GM19397 (cell line): ENCODE results near the gene MGRN1.
A peak's percentile ranks its signal among the peaks of the same experiment; 100 is the strongest.
"Not testable (repeated sequence)": the region's sequence is repeated elsewhere in the genome, so short reads cannot be mapped to it uniquely, and the experiment has no call there.

Source experiments
- ATAC-seq: cut with Tn5 transposase; IDR thresholded peaks from one replicate; pipeline ENCODE4 v1.9.1; 2021; ENCODE audit warnings: mild to moderate bottlenecking, moderate library complexity; ENCODE audit not compliant: unreplicated experiment

MGRN1 gene

DNA sequence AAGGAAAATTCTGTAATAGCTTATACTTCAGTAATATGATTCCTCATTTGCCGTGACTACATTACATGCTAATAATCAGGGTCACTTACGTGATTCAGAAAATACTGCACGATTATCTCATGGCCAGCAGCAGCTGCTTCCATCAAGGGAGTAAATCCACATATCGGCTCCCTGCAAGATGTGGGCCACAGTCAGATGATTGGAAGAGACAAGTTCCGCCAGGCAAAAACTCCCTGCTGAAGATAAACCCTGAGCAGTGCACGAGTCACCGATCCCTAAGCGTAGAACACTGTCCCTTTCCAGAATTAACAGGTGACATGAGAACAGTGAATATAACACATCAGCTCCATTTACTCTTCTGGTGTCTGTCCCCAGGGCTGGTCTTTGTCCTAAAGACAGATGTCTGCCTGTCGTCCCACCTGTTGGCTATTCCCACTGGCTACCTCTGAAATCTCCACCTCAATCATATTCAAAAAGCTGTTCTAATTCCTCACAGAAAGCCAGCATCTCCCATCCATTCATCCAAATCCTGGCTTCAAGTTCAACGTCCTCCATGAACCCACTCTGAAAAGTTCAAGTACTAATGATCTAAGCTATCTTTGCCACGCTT, 100.1 kb downstream of the MGRN1 start:
- no peak for ATAC-seq

DNA sequence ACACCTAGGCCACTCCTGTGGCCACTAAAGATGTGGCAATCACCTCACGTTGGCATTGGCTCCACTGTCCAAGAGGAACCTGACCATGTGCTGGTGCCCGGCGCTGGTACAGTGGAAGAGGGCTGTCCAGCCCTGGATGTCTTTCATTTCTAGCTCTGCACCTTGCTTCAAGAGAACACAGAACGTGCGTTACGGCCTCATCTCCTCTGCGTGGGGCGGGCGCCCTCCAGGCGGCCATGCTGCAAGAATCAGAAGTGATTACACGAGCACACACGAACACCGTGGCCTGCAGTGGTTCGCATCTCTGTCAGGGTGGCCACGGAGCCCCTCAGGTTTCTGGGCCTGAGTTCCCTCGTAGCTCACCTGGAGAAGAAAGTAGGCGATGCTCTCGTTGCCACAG, 102.0 kb downstream of the MGRN1 start:
- ATAC-seq, result no peak

- ATAC-seq, result no peak
These were observed 104.0 kb downstream of the MGRN1 start for GRCh38 chr16:4728676-4729075.

- no peak for ATAC-seq
These were observed 105.2 kb downstream of the MGRN1 start for GRCh38 chr16:4729876-4730275.

- no peak for ATAC-seq
These were observed 108.7 kb downstream of the MGRN1 start for GRCh38 chr16:4733211-4733742.

DNA sequence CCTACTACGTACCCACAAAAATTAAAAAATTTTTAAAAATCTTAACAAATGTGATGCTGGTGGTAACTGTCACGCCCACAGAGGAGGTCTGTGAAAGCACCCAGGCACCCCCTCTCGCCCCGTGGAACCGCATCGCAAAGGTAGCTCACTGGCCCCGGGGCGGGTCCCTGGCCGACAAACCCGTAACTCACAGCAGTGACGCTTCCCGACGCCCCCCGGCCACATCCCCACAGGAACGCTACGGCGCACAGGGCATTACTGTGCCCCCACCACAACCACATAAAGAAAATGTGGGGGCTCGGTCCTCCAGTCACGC, 109.1 kb downstream of the MGRN1 start:
- peak; percentile 13 for ATAC-seq

DNA sequence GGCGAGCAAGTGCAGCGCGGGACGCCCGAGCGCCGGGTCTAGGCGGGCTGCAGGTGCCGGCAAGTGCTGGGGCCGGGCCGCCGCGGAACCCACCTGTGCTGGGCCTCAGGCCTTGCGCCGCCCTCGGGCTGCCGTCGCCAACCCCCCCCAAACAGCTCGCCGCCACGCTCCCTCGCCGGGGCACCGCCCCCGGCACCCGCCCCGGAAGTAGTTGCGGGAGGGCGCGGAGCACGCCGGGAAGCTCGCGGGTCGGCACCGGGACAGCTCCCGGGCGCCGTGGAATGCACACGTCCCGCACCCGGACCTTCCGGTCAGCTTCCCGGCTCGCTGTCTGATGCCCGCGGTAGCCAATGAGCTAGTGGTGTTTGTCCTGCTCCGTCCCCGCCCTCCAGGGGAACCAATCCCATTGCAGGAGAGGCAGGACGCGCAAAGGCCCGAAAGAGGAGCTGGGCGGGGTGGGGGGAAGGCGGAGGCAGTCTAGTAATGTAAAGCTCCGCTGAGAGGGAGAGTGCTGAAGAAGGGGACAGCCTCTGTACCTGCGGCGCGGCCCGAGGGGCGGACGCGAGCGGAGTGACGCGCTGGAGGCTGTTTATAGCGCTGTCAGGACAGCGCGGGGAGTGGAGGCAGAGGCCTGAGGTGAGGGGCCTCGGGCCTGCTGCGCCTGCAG, 109.6 kb downstream of the MGRN1 start, which contains the start of the genes ANKS3 and DNAAF8:
Gene ANKS3 (minus strand): TSS at position 209 of the 667 bp plus-strand sequence. CDS start 4,122 bp downstream, outside the sequence.
Gene DNAAF8 (plus strand): TSS at position 475 of the 667 bp plus-strand sequence. CDS start 1,978 bp downstream, outside the sequence.
- peak; percentile 72 for ATAC-seq

GRCh38 chr16:4734730-4735535, 110.3 kb downstream of the MGRN1 start:
- peak; percentile 61 for ATAC-seq

GRCh38 chr16:4736546-4736945, 111.9 kb downstream of the MGRN1 start:
- no peak for ATAC-seq

GRCh38 chr16:4737545-4737944, 112.9 kb downstream of the MGRN1 start:
- ATAC-seq, result no peak

DNA sequence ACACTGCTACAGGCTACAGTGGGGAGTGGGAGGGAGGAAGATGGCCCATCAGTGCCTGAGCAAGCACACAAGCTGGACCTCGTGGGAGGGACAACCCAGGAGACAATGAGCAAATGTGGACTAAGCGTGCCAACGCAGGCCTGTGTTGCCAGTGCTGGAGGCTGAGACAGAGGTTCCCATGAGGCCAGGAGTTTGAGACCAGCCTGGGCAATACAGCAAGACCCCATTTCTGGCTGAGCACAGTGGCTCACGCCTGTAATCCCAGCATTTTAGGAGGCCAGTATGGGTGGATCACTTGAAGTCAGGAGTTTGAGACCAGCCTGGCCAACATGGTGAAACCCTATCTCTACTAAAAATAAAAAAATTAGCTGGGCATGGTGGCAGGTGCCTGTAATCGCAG, 113.7 kb downstream of the MGRN1 start:
- ATAC-seq, result not testable (repeated sequence)
